ENCODE measurements around the gene ARRDC5.

Gene ARRDC5

GRCh38 chr19:4911786-4912672, 9.3 kb upstream of the ARRDC5 start:
- peaks cover 10% of the 10 kb centered on the region for H3F3A ChIP-seq (ENCODE audit: control insufficient read depth, insufficient read depth)
- no peaks in the 10 kb centered on the region for H3K27me3 ChIP-seq (ENCODE audit: control insufficient read depth, low read length)
- H3K36me3 ChIP-seq (ENCODE audit: control insufficient read depth, low read length) = peaks cover 71% of the 10 kb centered on the region
- peaks cover 44% of the 10 kb centered on the region for H4K20me1 ChIP-seq (ENCODE audit: control insufficient read depth, insufficient read depth, low read depth, low read length)
- peaks cover 72% of the 10 kb centered on the region for H3K79me2 ChIP-seq (ENCODE audit: control insufficient read depth, low read length)
- H3K4me1 ChIP-seq (ENCODE audit: control insufficient read depth, low read length) = peaks cover 68% of the 10 kb centered on the region
- H3K4me3 ChIP-seq (ENCODE audit: low read length) = peak overlapping the region; percentile 92
- H3K9me2 ChIP-seq (replicated peaks; ENCODE audit: control insufficient read depth, low read length) = no peaks in the 10 kb centered on the region
- H3K4me2 ChIP-seq (ENCODE audit: low read length) = peak overlapping the region; percentile 90
- TF ChIP-seq EZH2phosphoT487 (IDR thresholded peaks at IDR 0.05; ENCODE audit: borderline replicate concordance, low read length) (no peak), CTCF (IDR thresholded peaks at IDR 0.05; ENCODE audit: low read depth, low read length, poor library complexity, severe bottlenecking) (peak; percentile 70)
- peak overlapping the region; percentile 77 for H3K27ac ChIP-seq (ENCODE audit: low read depth, low read length)
- H3K9me3 ChIP-seq (ENCODE audit: control insufficient read depth, insufficient read depth, low read length) = no peaks in the 10 kb centered on the region

GRCh38 chr19:4911314-4911713, 8.6 kb upstream of the ARRDC5 start:
- Histone ChIP-seq H3K79me2 (ENCODE audit: control insufficient read depth, low read length) (peaks cover 64% of the 10 kb centered on the region), H3K36me3 (ENCODE audit: control insufficient read depth, low read length) (peaks cover 64% of the 10 kb centered on the region), H3K9me3 (ENCODE audit: control insufficient read depth, insufficient read depth, low read length) (no peaks in the 10 kb centered on the region), H3K9me2 (replicated peaks; ENCODE audit: control insufficient read depth, low read length) (no peaks in the 10 kb centered on the region), H3K4me2 (ENCODE audit: low read length) (peak overlapping the region; percentile 90), H3K4me3 (ENCODE audit: low read length) (peak overlapping the region; percentile 92), H3K27ac (ENCODE audit: low read depth, low read length) (peak overlapping the region; percentile 77), H3F3A (ENCODE audit: control insufficient read depth, insufficient read depth) (peaks cover 10% of the 10 kb centered on the region), H3K27me3 (ENCODE audit: control insufficient read depth, low read length) (no peaks in the 10 kb centered on the region), H4K20me1 (ENCODE audit: control insufficient read depth, insufficient read depth, low read depth, low read length) (peaks cover 44% of the 10 kb centered on the region), H3K4me1 (ENCODE audit: control insufficient read depth, low read length) (peaks cover 63% of the 10 kb centered on the region)
- TF ChIP-seq CTCF (IDR thresholded peaks at IDR 0.05; ENCODE audit: low read depth, low read length, poor library complexity, severe bottlenecking) (no peak), EZH2phosphoT487 (IDR thresholded peaks at IDR 0.05; ENCODE audit: borderline replicate concordance, low read length) (no peak)

- peaks cover 42% of the 10 kb centered on the region for H4K20me1 ChIP-seq (ENCODE audit: control insufficient read depth, insufficient read depth, low read depth, low read length)
- peak overlapping the region; percentile 92 for H3K4me3 ChIP-seq (ENCODE audit: low read length)
- no peaks in the 10 kb centered on the region for H3K27me3 ChIP-seq (ENCODE audit: control insufficient read depth, low read length)
- no peak for TF ChIP-seq EZH2phosphoT487 (IDR thresholded peaks at IDR 0.05; ENCODE audit: borderline replicate concordance, low read length)
- TF ChIP-seq CTCF (IDR thresholded peaks at IDR 0.05; ENCODE audit: low read depth, low read length, poor library complexity, severe bottlenecking) = no peak
- H3K79me2 ChIP-seq (ENCODE audit: control insufficient read depth, low read length) = peaks cover 59% of the 10 kb centered on the region
- H3K9me3 ChIP-seq (ENCODE audit: control insufficient read depth, insufficient read depth, low read length) = no peaks in the 10 kb centered on the region
- H3K9me2 ChIP-seq (replicated peaks; ENCODE audit: control insufficient read depth, low read length) = no peaks in the 10 kb centered on the region
- peak overlapping the region; percentile 90 for H3K4me2 ChIP-seq (ENCODE audit: low read length)
- H3F3A ChIP-seq (ENCODE audit: control insufficient read depth, insufficient read depth) = peaks cover 10% of the 10 kb centered on the region
- H3K27ac ChIP-seq (ENCODE audit: low read depth, low read length) = peak overlapping the region; percentile 77
- peaks cover 57% of the 10 kb centered on the region for H3K4me1 ChIP-seq (ENCODE audit: control insufficient read depth, low read length)
- peaks cover 59% of the 10 kb centered on the region for H3K36me3 ChIP-seq (ENCODE audit: control insufficient read depth, low read length)
Measured at GRCh38 chr19:4910594-4911281, 8.0 kb upstream of the ARRDC5 start.

Measured in DOHH2 (cell line).